GM12878 (cell line): ENCODE results near the gene FGF1. TPM values are rescaled to one million over a fixed set of nuclear protein-coding genes. Genes with fewer than 3 reads are reported as not detected.

Experiments
- ATAC-seq: fragments of 200-7000 bp; cut with Tn5 transposase; 3 replicates; pipeline ENCODE4 v1.9.1; 2020; ENCODE audit warnings: mild to moderate bottlenecking, moderate library complexity
- BruUV-seq: library from RNA; stranded (reverse); fragments of 400-500 nt; replicated peaks from 2 replicates; lab custom pipeline; 2021; lab: Mats Ljungman, UMichigan
- CTCF ChIA-PET: fragments of 300-600 bp; sonication (Branson Sonifier 250); formaldehyde crosslinking; extraction: SDS; loops from one replicate; lab custom pipeline; 2021; ENCODE audit warnings: inconsistent platforms; lab: Yijun Ruan, JAX
- POLR2A ChIA-PET: fragments of 350-600 bp; formaldehyde crosslinking; extraction: SDS; loops from one replicate; lab custom pipeline; 2021; ENCODE audit warnings: inconsistent platforms; lab: Charles Lee
- RAD21 ChIA-PET: fragments of 300-600 bp; sonication (Branson Sonifier 250); formaldehyde crosslinking; loops from one replicate; lab custom pipeline; 2023; ENCODE audit warnings: antibody characterized with exemption; ENCODE audit not compliant: unreplicated experiment; lab: Charles Lee
- SMC1A ChIA-PET: fragments of 300-600 bp; sonication (Branson Sonifier 250); formaldehyde crosslinking; loops from one replicate; lab custom pipeline; 2023; ENCODE audit not compliant: unreplicated experiment, uncharacterized antibody; lab: Charles Lee
- DNase-seq: peaks from one replicate; pipeline ENCODE4 v3.0.0-alpha.2; 2011; ENCODE audit warnings: low read depth, low spot score
- FAIRE-seq: peaks from 3 replicates; lab custom pipeline; 2011; peaks lifted over from hg19 to GRCh38; lab: Jason Lieb, UNC
- H2AFZ ChIP-seq: 2 replicates; pipeline ENCODE4 v1.6.0; 2011; ENCODE audit warnings: low read depth, low read length, control low read depth; ENCODE audit not compliant: control insufficient read depth
- H3K27ac ChIP-seq: 2 replicates; pipeline ENCODE4 v1.5.1; 2011; ENCODE audit warnings: control low read depth; ENCODE audit not compliant: control insufficient read depth, insufficient read depth
- H3K27me3 ChIP-seq, 2 experiments: replicated peaks in 1 of 2; 2 replicates each; pipeline versions ENCODE4 v1.6.0 to v1.6.1; 2011; ENCODE audit warnings: low read length in 1 of 2; ENCODE audit not compliant: control insufficient read depth in 2 of 2, insufficient read depth in 2 of 2
- H3K36me3 ChIP-seq, 2 experiments: 2 replicates each; pipeline ENCODE4 v1.5.1; 2011; ENCODE audit warnings: low read length in 1 of 2; ENCODE audit not compliant: control insufficient read depth in 2 of 2, insufficient read depth in 2 of 2
- H3K4me1 ChIP-seq: 2 replicates; pipeline ENCODE4 v1.6.1; 2011; ENCODE audit warnings: mild to moderate bottlenecking, low read length, moderate library complexity, mixed read lengths; ENCODE audit not compliant: control insufficient read depth, insufficient read depth
- H3K4me2 ChIP-seq: 2 replicates; pipeline ENCODE4 v1.6.0; 2011; ENCODE audit warnings: control low read depth; ENCODE audit not compliant: control insufficient read depth, insufficient read depth
- H3K4me3 ChIP-seq: fragments of 200-600 bp; sonication (generic); 2 replicates; pipeline ENCODE4 v1.5.1; 2016
- H3K79me2 ChIP-seq: 2 replicates; pipeline ENCODE4 v1.6.0; 2011; ENCODE audit warnings: low read length; ENCODE audit not compliant: control insufficient read depth, insufficient read depth
- H3K9ac ChIP-seq: 2 replicates; pipeline ENCODE4 v1.8.0; 2011; ENCODE audit warnings: low read length, control low read depth, mixed read lengths; ENCODE audit not compliant: control insufficient read depth, insufficient read depth
- H3K9me3 ChIP-seq: replicated peaks from 3 replicates; pipeline ENCODE4 v1.5.1; 2011; ENCODE audit warnings: mild to moderate bottlenecking, low read length; ENCODE audit not compliant: control insufficient read depth, insufficient read depth
- H4K20me1 ChIP-seq: 2 replicates; pipeline ENCODE4 v1.6.0; 2011; ENCODE audit not compliant: control insufficient read depth, insufficient read depth
- ASH2L ChIP-seq: fragments of 300-600, 200-600 bp; sonication (generic); IDR thresholded peaks from 2 replicates; pipeline ENCODE4 v1.6.1; 2017; ENCODE audit warnings: low read depth, mild to moderate bottlenecking, borderline replicate concordance
- BMI1 ChIP-seq: fragments of 450-650 bp; IDR thresholded peaks from 2 replicates; pipeline ENCODE4 v1.6.1; 2016; ENCODE audit warnings: mild to moderate bottlenecking, moderate library complexity, borderline replicate concordance
- CBX5 ChIP-seq: sonication (generic); IDR thresholded peaks from 2 replicates; pipeline ENCODE4 v1.6.1; 2016; ENCODE audit warnings: low read depth, moderate library complexity, mild to moderate bottlenecking, inconsistent platforms
- CHD4 ChIP-seq: fragments of 200-600 bp; sonication (generic); IDR thresholded peaks from 2 replicates; pipeline ENCODE4 v1.6.1; 2016; ENCODE audit warnings: mild to moderate bottlenecking
- DPF2 ChIP-seq: fragments of 450-650 bp; IDR thresholded peaks from 2 replicates; pipeline ENCODE4 v1.6.1; 2017; ENCODE audit warnings: mild to moderate bottlenecking
- EED ChIP-seq: sonication (generic); IDR thresholded peaks from 2 replicates; pipeline ENCODE4 v1.6.1; 2016; ENCODE audit warnings: antibody characterized with exemption, low read depth
- IKZF2 ChIP-seq, 2 experiments: fragments of 450-650 bp; IDR thresholded peaks; 2 replicates each; pipeline ENCODE4 v1.6.1; 2017; ENCODE audit warnings: mild to moderate bottlenecking in 2 of 2, moderate library complexity in 2 of 2
- NFYA ChIP-seq: IDR thresholded peaks from 2 replicates; pipeline ENCODE4 v1.6.1; 2011; ENCODE audit warnings: low read depth, mild to moderate bottlenecking, low read length, improper control_type of control experiment, borderline replicate concordance
- NR2F1 ChIP-seq: fragments of 450-650 bp; conservative IDR thresholded peaks from 2 replicates; pipeline ENCODE4 v1.6.1; 2017; ENCODE audit warnings: mild to moderate bottlenecking
- POLR2AphosphoS2 ChIP-seq: IDR thresholded peaks from 2 replicates; pipeline ENCODE4 v1.6.1; 2011; ENCODE audit warnings: low read depth, mild to moderate bottlenecking, low read length, improper control_type of control experiment, moderate library complexity
- SUPT20H ChIP-seq: IDR thresholded peaks from 2 replicates; pipeline ENCODE4 v1.6.1; 2011; ENCODE audit warnings: low read depth, mild to moderate bottlenecking, low read length, moderate library complexity, borderline replicate concordance; ENCODE audit not compliant: control insufficient read depth
- TCF12 ChIP-seq: IDR thresholded peaks from 2 replicates; pipeline ENCODE4 v1.6.1; 2011; ENCODE audit warnings: low read depth, mild to moderate bottlenecking, low read length
- WRNIP1 ChIP-seq: IDR thresholded peaks from 2 replicates; pipeline ENCODE4 v1.6.1; 2011; ENCODE audit warnings: low read depth, low read length, improper control_type of control experiment, borderline replicate concordance
- ZBED1 ChIP-seq: IDR thresholded peaks from 2 replicates; pipeline ENCODE4 v1.6.1; 2016; ENCODE audit warnings: borderline replicate concordance
- ZNF622 ChIP-seq: fragments of 450-650 bp; IDR thresholded peaks from 2 replicates; pipeline ENCODE4 v1.6.1; 2017; ENCODE audit warnings: mild to moderate bottlenecking, inconsistent platforms
- WGBS: methylation state at CpG from one replicate; pipeline ENCODE4 v1.1.6; 2016; ENCODE audit warnings: low lambda C conversion rate; ENCODE audit not compliant: insufficient replicate concordance, insufficient coverage; ENCODE audit errors: missing lambda C conversion rate; 5-methylcytosine and 5-hydroxymethylcytosine counted together
- in situ Hi-C: fragments of 300-500 bp; cut with MboI; formaldehyde crosslinking; loops from 9 replicates; pipeline ENCODE4 v1.14.3; 2018; ENCODE audit warnings: mixed read lengths
- intact Hi-C: fragments of 100-400 bp; cut with micrococcal nuclease; formaldehyde crosslinking; loops from one replicate; pipeline ENCODE4 v1.14.2; 2022; ENCODE audit not compliant: unreplicated experiment
- polyA plus RNA-seq, 11 experiments: library from polyadenylated mRNA; depleted of rRNA in 4 of 11; unstranded in 6 of 11; stranded (reverse) in 5 of 11; fragments of >200 nt; fragmentation: Nextera tagmentation in 4 of 11; fragmentation: Illumina TruSeq in 1 of 11; extraction: Ambion mirVana in 4 of 11; extraction: Trizol in 1 of 11; gene quantifications; 1 replicate in 1 of 11; 2 replicates in 10 of 11; pipeline versions ENCODE4 v1.2.1 to v1.2.3, GENCODE V29; 2011 to 2016; ENCODE audit warnings: inconsistent platforms in 2 of 11, missing spikeins in 2 of 11, low read depth in 1 of 11
- total RNA-seq, 4 experiments: library from RNA; depleted of rRNA in 3 of 4; stranded (reverse); fragments of >200 nt in 3 of 4; fragmentation: Illumina TruSeq in 1 of 4; extraction: Trizol in 1 of 4; gene quantifications; 2 replicates each; pipeline versions ENCODE4 v1.2.1 to v1.2.3, GENCODE V29; 2013 to 2021
- TF ChIP-seq, protein P1 (sequence below): fragments of 450-650 bp; conservative IDR thresholded peaks from 2 replicates; pipeline ENCODE4 v1.6.1; 2017; ENCODE audit warnings: mild to moderate bottlenecking, moderate library complexity
- TF ChIP-seq, protein P2 (sequence below): fragments of 450-650 bp; IDR thresholded peaks from 2 replicates; pipeline ENCODE4 v1.6.1; 2017; ENCODE audit warnings: mild to moderate bottlenecking
- TF ChIP-seq, protein P3 (sequence below): IDR thresholded peaks from 2 replicates; pipeline ENCODE4 v1.6.1; 2012; ENCODE audit warnings: low read length, inconsistent platforms
- TF ChIP-seq, protein P4 (sequence below): IDR thresholded peaks from 2 replicates; pipeline ENCODE4 v1.6.1; 2011; ENCODE audit warnings: low read depth, mild to moderate bottlenecking, low read length, moderate library complexity, borderline replicate concordance; ENCODE audit errors: extremely low read depth

The FGF1 gene
- total and polyA plus RNA-seq, 10 of the 15 experiments (the other 5 are each of a cell fraction or from before 2014, with no cell fraction given), result not detected

DNA sequence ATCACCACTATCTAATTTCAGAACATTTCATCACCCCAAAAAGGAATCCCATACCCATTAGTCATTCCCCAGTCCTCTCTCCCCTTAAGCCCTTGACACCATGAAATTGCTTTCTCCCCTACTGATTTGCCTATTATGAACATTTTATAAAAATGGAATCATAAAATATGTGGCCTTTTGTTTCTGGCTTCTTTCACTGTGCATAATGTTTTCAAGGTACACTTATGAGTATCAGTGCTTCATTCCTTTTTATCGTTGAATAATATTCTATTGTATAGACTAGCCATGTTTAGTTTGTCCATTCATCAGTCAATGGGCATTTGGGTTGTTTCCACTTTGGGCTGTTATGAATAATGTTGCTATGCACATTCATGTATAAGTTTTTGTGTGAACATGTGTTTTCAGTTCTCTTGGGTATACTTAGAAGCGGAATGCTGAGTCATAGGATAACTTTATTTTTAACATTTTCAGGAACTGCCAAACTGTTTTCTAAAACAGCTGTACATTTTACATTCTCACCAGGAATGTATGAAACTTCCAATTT, 40.4 kb upstream of the FGF1 start:
- H3K27me3 ChIP-seq, result no peaks in the 10 kb centered on the region
- no peak overlapping the region for H2AFZ ChIP-seq
- no peaks in the 10 kb centered on the region for H3K79me2 ChIP-seq
- intact Hi-C loops (no loop called here), in situ Hi-C loops (no loop called here)
- no peaks in the 10 kb centered on the region for H3K36me3 ChIP-seq
- SMC1A ChIA-PET, result no interaction called here
- RAD21 ChIA-PET, result no interaction called here
- H3K4me1 ChIP-seq, result no peaks in the 10 kb centered on the region; the same call in 1 of the 2 replicates
- no peaks in the 10 kb centered on the region; the same call in 2 of the 3 replicates for H3K9me3 ChIP-seq
- peak; percentile 40 for DNase-seq
- no peaks in the 10 kb centered on the region for H4K20me1 ChIP-seq
- no peak overlapping the region for H3K4me3 ChIP-seq
- 0% methylated on average over 2 of the region's 2 CpGs for WGBS
- CTCF ChIA-PET, result interaction anchor here (1.1 to 1.5 kb wide), 2 partner anchors 13 to 154 kb away, joined by 3 read pairs; no protein-coding TSS in a partner anchor
- FAIRE-seq, result no peak
- no TSS peak for BruUV-seq
- POLR2A ChIA-PET, result no interaction called here
- H3K27ac ChIP-seq, result no peak overlapping the region
- ATAC-seq, result peak; percentile 79
- H3K9ac ChIP-seq, result no peak overlapping the region
- no peak overlapping the region for H3K4me2 ChIP-seq
- TF ChIP-seq POLR2AphosphoS2 (no peak), CBX5 (no peak), ASH2L (no peak), EED (no peak), CHD4 (no peak), IKZF2 (IDR thresholded peaks at IDR 0.05) (peak in 1 of 2 experiments; percentile 48; a peak in 1 of 4 replicates), SUPT20H (no peak), DPF2 (no peak), ZNF622 (no peak), NFYA (no peak), BMI1 (no peak), ZBED1 (no peak), NR2F1 (no peak), WRNIP1 (no peak), TCF12 (no peak)
- TF ChIP-seq, protein P1, sequence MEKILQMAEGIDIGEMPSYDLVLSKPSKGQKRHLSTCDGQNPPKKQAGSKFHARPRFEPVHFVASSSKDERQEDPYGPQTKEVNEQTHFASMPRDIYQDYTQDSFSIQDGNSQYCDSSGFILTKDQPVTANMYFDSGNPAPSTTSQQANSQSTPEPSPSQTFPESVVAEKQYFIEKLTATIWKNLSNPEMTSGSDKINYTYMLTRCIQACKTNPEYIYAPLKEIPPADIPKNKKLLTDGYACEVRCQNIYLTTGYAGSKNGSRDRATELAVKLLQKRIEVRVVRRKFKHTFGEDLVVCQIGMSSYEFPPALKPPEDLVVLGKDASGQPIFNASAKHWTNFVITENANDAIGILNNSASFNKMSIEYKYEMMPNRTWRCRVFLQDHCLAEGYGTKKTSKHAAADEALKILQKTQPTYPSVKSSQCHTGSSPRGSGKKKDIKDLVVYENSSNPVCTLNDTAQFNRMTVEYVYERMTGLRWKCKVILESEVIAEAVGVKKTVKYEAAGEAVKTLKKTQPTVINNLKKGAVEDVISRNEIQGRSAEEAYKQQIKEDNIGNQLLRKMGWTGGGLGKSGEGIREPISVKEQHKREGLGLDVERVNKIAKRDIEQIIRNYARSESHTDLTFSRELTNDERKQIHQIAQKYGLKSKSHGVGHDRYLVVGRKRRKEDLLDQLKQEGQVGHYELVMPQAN, result no peak
- TF ChIP-seq, protein P2, sequence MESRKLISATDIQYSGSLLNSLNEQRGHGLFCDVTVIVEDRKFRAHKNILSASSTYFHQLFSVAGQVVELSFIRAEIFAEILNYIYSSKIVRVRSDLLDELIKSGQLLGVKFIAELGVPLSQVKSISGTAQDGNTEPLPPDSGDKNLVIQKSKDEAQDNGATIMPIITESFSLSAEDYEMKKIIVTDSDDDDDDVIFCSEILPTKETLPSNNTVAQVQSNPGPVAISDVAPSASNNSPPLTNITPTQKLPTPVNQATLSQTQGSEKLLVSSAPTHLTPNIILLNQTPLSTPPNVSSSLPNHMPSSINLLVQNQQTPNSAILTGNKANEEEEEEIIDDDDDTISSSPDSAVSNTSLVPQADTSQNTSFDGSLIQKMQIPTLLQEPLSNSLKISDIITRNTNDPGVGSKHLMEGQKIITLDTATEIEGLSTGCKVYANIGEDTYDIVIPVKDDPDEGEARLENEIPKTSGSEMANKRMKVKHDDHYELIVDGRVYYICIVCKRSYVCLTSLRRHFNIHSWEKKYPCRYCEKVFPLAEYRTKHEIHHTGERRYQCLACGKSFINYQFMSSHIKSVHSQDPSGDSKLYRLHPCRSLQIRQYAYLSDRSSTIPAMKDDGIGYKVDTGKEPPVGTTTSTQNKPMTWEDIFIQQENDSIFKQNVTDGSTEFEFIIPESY, result no peak
- TF ChIP-seq, protein P3, sequence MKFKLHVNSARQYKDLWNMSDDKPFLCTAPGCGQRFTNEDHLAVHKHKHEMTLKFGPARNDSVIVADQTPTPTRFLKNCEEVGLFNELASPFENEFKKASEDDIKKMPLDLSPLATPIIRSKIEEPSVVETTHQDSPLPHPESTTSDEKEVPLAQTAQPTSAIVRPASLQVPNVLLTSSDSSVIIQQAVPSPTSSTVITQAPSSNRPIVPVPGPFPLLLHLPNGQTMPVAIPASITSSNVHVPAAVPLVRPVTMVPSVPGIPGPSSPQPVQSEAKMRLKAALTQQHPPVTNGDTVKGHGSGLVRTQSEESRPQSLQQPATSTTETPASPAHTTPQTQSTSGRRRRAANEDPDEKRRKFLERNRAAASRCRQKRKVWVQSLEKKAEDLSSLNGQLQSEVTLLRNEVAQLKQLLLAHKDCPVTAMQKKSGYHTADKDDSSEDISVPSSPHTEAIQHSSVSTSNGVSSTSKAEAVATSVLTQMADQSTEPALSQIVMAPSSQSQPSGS, result peak; percentile 51; the same call in 1 of the 2 replicates
- TF ChIP-seq, protein P4, sequence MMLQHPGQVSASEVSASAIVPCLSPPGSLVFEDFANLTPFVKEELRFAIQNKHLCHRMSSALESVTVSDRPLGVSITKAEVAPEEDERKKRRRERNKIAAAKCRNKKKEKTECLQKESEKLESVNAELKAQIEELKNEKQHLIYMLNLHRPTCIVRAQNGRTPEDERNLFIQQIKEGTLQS, result no peak
